Hematopoietic multipotent progenitor cell treated with erythropoietin and hydrocortisone succinate and interleukin-3 and kit ligand, for 6 days (in vitro differentiated cells): Measurements from ENCODE around the gene GRHL1.

Experiments used
- DNase-seq: peaks from one replicate; pipeline ENCODE4 v3.0.0-alpha.2; 2015

Gene GRHL1

GRCh38 chr2:9949992-9950520 lies 1.4 kb upstream of the GRHL1 start:
- no peak for DNase-seq

- DNase-seq, result peak; percentile 55
Measured at GRCh38 chr2:9950521-9951271, 797 bp upstream of the GRHL1 start.

GRCh38 chr2:9951272-9951521 lies 296 bp upstream of the GRHL1 start:
- no peak for DNase-seq

GRCh38 chr2:9952286-9952737 lies 819 bp downstream of the GRHL1 start:
- no peak for DNase-seq

- no peak for DNase-seq
Measured at GRCh38 chr2:9952856-9953503, 1.5 kb downstream of the GRHL1 start.

GRCh38 chr2:9954136-9954535 lies 2.6 kb downstream of the GRHL1 start:
- no peak for DNase-seq

- no peak for DNase-seq
Measured at GRCh38 chr2:9958057-9958456, 6.6 kb downstream of the GRHL1 start.

- DNase-seq, result no peak
Measured at GRCh38 chr2:9959262-9959661, 7.8 kb downstream of the GRHL1 start.

- peak; percentile 90 for DNase-seq
Measured at GRCh38 chr2:9961013-9961412, 9.5 kb downstream of the GRHL1 start.

GRCh38 chr2:9964334-9964980 lies 13.0 kb downstream of the GRHL1 start:
- no peak for DNase-seq

GRCh38 chr2:9965119-9965822 lies 13.8 kb downstream of the GRHL1 start:
- peak; percentile 35 for DNase-seq

- DNase-seq, result no peak
Measured at GRCh38 chr2:9966491-9967022, 15.1 kb downstream of the GRHL1 start.

DNA sequence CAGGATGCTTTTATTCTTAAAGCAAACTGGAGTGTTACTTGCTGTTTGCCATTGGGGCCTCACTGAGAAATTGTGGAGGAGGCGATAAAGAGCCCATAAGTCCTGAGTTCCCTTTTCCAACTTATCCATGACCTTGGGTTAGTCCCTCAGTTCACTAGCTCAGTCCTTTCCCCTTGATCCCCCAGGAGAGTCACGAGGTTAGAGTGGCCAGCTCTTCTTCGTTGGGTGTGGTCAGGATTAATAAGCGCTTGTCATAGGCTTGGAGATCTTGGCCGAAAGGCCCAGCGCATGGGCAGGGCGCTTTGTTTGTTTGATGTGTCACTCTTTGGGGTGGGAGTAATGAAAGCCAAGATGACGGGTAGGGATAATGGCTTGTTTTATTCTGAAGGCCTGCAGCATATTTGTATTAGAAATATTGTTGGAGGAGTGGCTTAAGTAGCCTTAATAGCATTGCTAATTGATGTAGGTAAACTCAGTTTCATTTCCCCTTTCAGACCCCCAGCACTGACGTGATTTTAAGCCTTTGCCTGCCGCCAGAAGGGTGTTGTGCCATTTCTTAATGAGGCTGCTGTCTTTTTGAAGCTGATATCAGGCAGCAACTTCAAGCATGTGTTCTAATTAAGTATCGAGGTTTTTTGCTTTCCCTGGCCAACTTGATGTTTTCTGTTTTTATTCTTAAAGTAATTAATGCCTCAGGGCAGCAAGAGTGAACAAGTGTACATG lies 15.7 kb downstream of the GRHL1 start:
- no peak for DNase-seq

DNA sequence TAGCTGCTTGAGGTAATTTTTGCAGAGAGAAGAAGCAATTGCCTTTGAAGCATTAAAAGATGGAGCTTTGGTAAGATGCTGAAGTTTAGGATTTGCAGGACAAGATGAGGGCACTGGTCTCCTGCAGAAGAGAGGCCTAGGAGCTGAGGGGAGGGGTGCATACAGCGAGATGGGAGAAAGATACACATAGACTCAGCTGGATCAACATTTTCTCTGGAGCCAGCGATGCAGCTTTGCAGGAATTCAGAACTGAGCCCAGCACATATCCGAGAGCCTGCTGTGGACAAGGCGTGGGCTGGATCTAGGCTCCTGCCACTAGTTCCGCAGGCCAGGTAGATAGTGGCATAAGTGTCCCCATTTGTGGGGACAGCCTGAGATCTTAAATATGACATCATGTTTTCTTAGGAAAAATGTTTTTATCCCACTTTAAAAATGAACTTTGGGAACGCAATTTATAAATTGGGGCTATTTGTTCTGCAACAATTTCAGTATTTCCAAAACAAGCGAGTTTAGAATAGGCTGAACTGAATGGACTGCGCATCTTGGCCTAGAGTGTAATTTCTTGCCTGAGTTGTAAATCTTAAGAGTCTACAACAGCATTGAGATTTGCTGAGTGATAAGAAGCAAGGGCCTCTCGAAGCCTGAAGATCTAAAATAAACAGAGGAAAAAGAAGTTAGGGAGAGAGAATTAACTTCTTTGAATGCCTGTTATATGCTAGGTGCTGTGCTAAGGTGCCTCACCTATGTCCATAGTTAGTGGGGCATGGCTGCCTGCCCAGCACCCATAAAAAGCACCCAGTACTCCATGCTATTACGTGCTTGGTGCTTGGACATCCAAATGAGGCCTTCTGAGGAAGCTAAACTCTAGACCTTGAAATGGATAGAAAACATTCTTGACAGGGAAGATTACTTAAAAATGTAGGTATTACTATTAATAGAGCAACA lies 17.3 kb downstream of the GRHL1 start:
- no peak for DNase-seq

DNA sequence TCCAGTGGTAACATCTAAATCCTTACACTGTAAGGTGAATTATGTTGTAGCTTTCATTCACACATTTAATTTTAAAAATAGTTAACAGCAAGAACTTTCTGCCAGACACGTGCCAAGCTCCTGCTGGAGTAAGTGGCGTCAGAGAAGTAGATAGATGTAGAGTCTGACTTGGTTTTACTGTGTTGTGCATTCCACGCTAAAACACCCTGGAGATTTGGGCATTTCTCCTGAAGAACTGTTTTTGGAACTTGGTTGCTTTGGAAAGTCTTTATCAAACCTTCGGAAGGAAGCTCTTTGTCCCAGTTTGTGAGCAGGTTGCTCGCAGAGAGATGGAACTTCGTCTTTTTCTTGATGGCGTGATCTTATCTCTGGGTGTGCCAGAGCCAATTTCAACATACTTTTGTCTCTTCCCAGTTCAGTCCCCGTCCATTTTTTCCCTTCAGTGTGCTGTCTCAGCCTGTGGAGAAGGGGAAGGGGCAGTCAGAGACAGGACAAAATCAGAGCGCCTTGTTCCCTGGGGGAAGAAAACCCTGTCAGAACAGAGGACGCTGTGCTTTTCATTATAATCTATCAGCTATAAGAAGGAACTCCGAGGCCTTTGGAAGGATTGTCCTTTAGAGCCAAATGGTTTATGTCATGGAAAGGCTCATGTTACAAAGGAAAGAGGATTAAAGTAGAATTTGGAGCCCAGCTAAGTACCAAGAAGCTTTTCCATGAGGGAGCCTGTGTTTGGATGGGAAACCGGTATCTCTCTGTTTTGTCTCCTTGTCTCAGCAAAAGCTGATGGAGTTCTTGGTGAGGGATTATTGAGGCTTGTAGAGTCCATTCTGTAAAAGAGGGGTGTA lies 18.9 kb downstream of the GRHL1 start:
- DNase-seq, result no peak

DNA sequence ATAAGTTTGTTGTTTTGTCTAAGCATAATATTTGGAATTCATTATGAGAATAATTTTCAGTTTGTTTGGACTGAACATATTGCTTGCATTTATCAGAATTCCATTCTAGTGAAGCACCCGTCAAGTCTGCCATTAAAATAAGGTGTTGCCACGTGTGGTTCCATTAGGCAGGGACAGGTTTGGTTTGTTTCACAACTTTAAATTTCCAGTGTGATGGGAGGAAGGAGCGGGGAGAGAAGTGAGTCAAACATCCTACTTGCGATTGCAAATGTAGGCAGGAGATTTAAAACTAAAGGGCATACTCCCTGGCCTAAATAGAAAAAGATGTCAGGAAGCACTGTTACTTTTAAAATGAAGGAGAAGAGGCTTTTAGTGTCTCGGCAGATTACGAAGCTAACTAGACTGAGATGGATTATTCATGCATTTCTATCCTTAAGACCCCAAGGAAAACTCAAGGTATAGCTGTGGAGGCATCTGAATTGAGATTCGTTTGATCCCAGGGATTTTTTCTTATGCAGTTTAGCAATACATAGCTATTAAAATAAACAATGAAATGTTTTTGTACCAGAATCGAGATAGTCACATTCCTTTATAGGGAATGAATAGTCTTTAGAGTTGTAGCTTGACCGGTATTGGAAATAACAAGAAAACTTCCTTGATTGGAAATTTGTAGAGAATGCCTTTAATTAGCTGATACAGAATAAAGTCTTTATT lies 19.8 kb downstream of the GRHL1 start:
- DNase-seq, result no peak

GRCh38 chr2:9971890-9972289 lies 20.4 kb downstream of the GRHL1 start:
- DNase-seq, result no peak

DNA sequence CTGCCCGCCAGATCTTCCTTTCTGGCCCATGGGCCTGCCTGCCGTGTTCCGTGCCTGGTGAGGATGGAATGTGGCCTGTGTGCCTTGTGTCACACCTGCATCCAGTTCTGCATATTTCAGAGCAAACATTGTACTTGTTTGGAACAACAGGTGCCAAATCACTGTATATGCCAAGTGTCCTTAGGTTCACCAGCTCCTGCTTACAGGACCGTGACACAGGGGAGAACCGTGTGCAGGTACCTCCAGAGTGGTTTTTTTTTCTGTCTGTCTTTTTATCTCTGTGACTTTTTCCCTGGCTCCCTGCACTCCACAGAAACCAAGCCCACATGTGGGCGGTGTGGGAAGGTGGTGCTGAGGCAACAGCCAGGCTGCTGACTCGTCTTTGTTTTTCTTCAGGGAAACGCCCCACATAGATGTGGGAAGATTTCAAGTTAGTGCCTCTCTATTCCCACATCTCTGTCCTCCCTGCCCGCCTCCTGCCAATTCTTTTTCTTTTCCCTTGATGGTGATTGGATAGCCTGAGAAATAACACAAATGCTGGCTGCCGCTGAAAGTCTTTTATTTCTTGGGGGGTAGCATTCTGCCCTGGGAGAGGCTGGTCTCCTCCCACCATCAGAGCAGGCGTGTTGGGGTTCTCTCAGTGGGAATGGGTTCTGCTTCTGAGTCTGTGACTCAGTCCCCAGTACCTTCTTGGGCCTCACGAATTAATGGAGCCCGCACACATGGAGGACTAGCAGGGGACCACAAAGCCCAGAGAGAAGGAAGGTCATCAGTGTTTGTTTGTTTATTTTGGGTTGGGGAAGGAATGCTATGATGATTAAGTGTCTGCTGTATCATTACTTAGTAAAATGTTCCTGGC lies 21.4 kb downstream of the GRHL1 start:
- no peak for DNase-seq

DNA sequence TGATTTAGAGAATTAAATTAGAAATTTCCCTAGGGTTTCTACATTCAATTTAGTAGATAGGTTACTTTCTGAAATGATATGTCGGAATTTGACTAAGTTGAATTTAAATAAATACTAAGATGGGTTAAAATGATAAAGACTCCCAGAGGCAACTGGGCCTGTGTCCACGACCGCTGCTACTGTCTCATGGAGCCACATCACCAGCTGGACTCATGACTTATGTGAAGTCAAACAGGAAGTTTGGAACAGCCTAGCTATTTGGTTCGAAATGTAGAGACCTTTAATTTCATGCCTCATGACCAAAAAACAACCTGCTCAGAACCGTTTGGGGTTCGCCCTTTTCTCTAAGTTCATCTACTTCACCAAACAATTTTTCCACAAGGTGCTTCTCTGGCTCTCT lies 22.2 kb downstream of the GRHL1 start:
- DNase-seq, result no peak
